Upper lobe of left lung (tissue), 4 donors: Measurements from ENCODE around the gene LRRC8D.

ENCODE experiments used
- EP300 ChIP-seq, 4 donors: sonication (generic); formaldehyde crosslinking; IDR thresholded peaks; one replicate each; pipeline ENCODE4 v1.5.1; 2017; ENCODE audit warnings: antibody characterized with exemption in 4 of 4, control low read depth in 2 of 4
- POLR2A ChIP-seq, 4 donors: fragments of 450-650 bp; IDR thresholded peaks; one replicate each; pipeline ENCODE4 v1.5.1; 2016 to 2017; ENCODE audit warnings: antibody characterized with exemption in 4 of 4, mild to moderate bottlenecking in 2 of 4
- TF ChIP-seq, protein P1 (sequence below), 6 experiments: fragments of 450-650 bp in 4 of 6; fragments of 200-600 bp in 2 of 6; sonication (generic) in 2 of 6; IDR thresholded peaks; one replicate each; pipeline ENCODE4 v1.5.1; 2016 to 2019; ENCODE audit warnings: antibody characterized with exemption in 6 of 6

DNA sequence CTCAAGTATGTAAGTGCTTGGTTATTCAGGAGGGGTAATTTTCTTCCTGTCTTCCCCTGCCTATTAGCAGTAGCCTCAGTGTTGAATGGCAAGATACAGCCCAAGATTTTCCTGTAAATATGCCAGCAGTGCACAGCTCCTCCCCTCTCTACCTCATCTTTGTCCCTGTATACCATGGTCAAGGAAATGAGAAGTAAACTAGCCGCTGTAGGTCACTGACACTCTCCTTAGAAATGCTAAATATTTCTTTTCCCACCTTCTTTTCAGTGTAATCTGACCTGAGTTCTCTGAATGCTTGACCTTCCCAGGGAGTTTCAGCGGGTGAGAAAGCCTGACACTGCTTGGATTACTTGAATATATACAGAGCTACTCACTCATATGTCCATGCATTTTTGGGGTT is 89.9 kb downstream of the LRRC8D start:
- TF ChIP-seq, protein P1, sequence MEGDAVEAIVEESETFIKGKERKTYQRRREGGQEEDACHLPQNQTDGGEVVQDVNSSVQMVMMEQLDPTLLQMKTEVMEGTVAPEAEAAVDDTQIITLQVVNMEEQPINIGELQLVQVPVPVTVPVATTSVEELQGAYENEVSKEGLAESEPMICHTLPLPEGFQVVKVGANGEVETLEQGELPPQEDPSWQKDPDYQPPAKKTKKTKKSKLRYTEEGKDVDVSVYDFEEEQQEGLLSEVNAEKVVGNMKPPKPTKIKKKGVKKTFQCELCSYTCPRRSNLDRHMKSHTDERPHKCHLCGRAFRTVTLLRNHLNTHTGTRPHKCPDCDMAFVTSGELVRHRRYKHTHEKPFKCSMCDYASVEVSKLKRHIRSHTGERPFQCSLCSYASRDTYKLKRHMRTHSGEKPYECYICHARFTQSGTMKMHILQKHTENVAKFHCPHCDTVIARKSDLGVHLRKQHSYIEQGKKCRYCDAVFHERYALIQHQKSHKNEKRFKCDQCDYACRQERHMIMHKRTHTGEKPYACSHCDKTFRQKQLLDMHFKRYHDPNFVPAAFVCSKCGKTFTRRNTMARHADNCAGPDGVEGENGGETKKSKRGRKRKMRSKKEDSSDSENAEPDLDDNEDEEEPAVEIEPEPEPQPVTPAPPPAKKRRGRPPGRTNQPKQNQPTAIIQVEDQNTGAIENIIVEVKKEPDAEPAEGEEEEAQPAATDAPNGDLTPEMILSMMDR (IDR thresholded peaks at IDR 0.05), result no peak
- TF ChIP-seq EP300 (IDR thresholded peaks at IDR 0.05) (no peak), POLR2A (IDR thresholded peaks at IDR 0.05) (no peak)
